Spleen (tissue), 7 donors: ENCODE data around the gene SEMA3A.

Source experiments
- CTCF ChIP-seq, 11 experiments: fragments of 200-600 bp in 7 of 11; fragments of 450-650 bp in 4 of 11; sonication (generic) in 4 of 11; IDR thresholded peaks in 8 of 11; conservative IDR thresholded peaks in 3 of 11; 1 replicate in 7 of 11; 2 replicates in 4 of 11; pipeline versions ENCODE4 v1.4.0 to v1.8.0; 2016 to 2021; ENCODE audit warnings: antibody characterized with exemption in 11 of 11, inconsistent platforms in 4 of 11, mild to moderate bottlenecking in 1 of 11
- POLR2A ChIP-seq, 3 donors: fragments of 450-650 bp; IDR thresholded peaks; one replicate each; pipeline ENCODE4 v1.5.1; 2017; ENCODE audit warnings: antibody characterized with exemption in 3 of 3, mild to moderate bottlenecking in 1 of 3
- donor health status: DM: no; HTN: no; CAD: no; lungs with moderate emphysema.
- donor health status: DM: no; HTN: no; CAD: no.
- donor health status: DM: no; HTN: no; CAD: no.

- TF ChIP-seq CTCF (IDR thresholded peaks at IDR 0.05 in 8 of 11, conservative IDR thresholded peaks at IDR 0.05 in 3 of 11): no peak
- no peak for TF ChIP-seq POLR2A (IDR thresholded peaks at IDR 0.05)
These were observed 57.8 kb downstream of the SEMA3A start for GRCh38 chr7:84136809-84137208.
